Kidney glomerular epithelial cell (primary cell): Measurements from ENCODE around the gene KIRREL3.
A peak's percentile ranks its signal among the peaks of the same experiment; 100 is the strongest.
"Not testable (repeated sequence)": the region's sequence is repeated elsewhere in the genome, so short reads cannot be mapped to it uniquely, and the experiment has no call there.

Source experiments
- DNase-seq: peaks from one replicate; lab custom pipeline; 2025; lab: John Stamatoyannopoulos, UW

Gene KIRREL3

DNA sequence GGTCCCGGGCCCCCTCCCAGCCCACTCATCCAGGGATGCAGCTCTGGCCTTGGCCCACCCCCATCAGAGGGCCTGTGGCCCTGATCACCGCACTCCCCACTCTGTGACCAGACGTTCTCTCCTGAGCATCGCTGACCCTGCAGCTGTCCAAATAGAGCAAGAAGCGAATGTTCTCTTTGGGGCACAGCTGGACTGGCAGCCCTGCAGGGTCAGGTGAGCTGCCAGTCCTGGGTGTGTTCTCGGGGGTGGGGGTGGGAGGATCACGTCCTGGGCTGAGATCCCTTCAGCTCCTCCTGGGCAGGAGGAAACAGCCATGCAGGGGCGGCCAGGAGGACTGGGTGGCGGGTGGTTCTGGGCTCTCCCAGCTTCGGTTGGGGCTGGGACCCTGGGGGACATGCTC, 618.6 kb downstream of the KIRREL3 start:
- DNase-seq: not testable (repeated sequence)

DNA sequence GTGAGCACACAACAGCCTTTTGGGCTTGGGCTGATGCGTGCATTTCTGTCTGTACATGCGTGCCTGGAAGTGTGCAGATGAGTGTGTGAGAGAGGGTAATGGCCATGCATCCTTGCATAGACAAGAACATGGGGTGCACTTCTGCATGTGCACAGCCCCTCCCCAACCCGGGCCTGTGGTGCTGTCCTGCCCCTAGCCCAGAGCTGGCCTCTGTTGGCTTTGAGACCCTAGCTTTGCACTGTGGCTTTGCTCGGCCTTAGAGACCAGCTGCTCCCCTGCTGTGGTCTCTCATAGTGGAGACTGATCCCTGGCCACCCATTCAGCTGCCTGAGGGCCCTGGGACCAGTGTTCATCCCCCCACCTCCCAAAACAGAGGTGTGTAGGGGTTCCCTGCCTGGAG, 619.7 kb downstream of the KIRREL3 start:
- DNase-seq: no peak

DNA sequence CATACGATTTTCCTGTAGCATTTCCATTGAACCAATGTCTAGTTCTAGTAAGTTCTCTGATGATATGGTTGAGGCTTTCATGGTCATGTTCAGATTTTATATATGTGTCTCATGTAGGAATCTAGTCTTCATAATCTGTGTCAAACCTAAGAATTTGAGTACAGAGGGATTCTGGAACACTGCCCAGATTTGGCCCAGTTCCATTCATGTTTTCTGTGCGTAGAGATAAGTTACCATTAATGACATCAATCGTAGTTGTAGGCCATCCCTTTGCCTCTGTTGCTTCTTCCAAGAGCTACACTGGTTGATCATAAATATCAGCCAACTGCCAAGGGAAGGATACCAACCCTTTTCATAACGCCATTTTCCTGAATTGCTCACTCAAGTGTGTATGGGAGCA, 621.8 kb downstream of the KIRREL3 start:
- DNase-seq: no peak

DNA sequence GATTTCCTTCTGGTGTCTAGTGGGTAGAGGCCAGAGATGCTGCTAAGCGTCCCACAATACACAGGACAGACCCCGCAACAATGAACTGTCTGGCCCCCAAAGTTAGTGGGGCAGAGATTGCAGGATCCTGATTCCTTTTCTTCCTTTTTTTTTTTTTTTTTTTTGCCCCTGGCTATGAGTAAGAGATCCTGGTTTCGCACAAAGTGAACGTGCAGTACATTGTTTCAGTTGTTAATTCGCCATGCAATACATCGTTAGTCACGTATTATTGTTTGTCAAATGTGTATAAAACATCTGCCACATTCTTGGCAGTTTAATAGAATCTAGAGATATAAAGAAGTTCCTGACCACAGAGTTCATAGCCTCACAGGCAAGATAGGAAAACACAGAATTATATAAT, 624.8 kb downstream of the KIRREL3 start:
- DNase-seq: no peak

DNA sequence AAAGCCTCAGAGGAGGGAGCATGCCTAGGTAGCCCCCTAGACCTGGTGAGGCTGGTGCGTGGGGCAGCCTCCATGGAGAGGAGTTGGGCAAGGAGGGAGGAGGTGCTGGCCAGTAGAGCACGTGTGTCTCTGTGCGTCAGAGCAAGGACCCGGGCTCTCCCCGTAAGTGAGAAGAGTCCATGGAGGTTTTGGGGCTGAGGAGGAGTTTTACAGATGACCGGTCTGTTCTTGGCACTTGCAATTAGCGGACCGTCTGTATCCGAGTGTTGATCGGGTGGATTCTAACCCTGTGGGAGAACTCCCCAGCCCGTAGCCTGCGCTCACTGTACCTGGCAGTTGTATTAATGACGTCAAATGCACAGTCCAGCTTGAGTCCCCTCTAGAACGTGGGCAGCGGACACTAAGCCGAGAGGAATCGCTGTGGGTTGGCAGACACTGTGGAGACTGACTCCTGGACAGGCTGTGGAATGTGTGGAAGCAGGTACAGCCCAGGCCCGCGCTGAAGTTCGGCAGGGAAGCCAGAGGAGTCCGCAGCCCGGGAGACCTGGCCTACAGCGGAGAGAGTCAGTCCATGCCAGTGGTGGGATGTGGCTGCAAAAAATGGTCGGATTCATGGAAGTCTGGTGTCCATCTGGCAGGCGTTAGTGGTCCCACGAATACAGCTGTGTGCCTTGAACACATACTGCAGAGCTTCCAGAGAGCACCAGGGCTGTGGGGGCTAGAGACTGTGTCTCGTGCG, 625.8 kb downstream of the KIRREL3 start:
- not testable (repeated sequence) for DNase-seq

DNA sequence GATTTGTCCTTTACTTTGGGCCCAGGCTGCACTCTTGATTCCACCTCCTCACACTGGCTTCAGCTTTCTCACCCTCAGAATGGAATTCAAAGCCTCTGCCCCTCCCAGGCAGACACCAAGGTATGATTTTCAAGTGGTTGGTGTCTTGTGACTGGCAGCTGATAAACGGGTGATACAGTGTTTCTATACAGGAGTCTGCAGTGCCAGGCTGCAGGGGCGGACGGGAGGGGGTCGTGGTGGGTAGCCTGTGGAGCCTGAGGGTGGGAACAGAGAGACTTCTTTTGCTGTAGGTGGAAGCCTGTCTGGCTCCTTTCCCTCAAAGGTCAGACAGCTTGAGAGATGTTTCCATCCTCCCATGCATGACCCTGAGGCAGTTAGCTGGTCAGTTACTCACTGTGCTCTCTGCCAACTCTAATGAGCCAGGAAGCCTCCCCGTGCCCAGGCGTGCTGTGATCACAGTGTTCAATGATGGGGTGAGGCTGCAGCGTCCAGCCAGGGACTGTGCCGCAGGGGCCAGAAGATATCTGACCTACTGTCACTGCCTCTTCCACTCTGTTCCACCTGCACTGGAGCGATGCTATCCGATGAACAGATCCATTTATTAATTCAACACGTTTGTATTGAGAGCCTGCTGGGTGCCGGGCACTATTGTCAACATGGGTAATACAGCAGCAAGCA, 627.0 kb downstream of the KIRREL3 start:
- DNase-seq: peak; percentile 42
